ENCODE data around the gene SERPINA4.

DNA sequence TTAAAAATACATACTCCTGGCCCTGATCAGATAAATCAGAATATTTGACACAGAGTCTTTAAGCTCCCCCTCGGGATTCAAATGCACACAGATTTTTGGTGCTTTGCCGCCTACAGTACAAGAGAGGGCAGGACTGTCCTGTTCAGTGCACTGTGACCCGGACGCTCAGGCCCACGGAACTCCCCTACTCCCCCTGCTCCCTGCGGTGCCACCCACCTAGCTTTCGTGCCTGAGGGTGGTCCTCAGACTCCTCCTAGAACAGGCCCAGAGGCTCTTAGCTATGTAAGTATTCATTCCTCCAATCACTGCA lies 37.2 kb downstream of the SERPINA4 start:
- TF ChIP-seq CTCF (IDR thresholded peaks at IDR 0.05; ENCODE audit: insufficient read depth, low read depth, low read length) (no peak), EZH2 (IDR thresholded peaks at IDR 0.05; ENCODE audit: insufficient read depth, low read length) (no peak)

Measured in astrocyte (in vitro differentiated cells and primary cell).